HepG2 (cell line): Measurements from ENCODE around the gene INO80B. TPM values are rescaled to one million over a fixed set of nuclear protein-coding genes. Genes with fewer than 3 reads are reported as not detected.
A peak's percentile ranks its signal among the peaks of the same experiment; 100 is the strongest.

ENCODE experiments used
- AGO2 ChIP-seq: fragments of 200-400 bp; formaldehyde crosslinking; optimal IDR thresholded peaks from 2 replicates; pipeline ENCODE3; 2017; ENCODE audit warnings: mild to moderate bottlenecking, low read depth, low read length, moderate library complexity
- ATF5 ChIP-seq: sonication (generic); formaldehyde crosslinking; IDR thresholded peaks from 2 replicates; pipeline ENCODE4 v1.4.0; 2020; ENCODE audit warnings: mild to moderate bottlenecking, low read depth, missing genetic modification reagents
- CHD2 ChIP-seq: IDR thresholded peaks from 2 replicates; pipeline ENCODE4 v1.6.1; 2011; ENCODE audit warnings: low read depth, low read length, improper control_type of control experiment
- DBP ChIP-seq: sonication (generic); formaldehyde crosslinking; IDR thresholded peaks from 2 replicates; pipeline ENCODE4 v1.4.0; 2020; ENCODE audit warnings: missing genetic modification reagents; ENCODE audit errors: not compliant biosample characterization
- GATAD2A ChIP-seq: IDR thresholded peaks from 2 replicates; pipeline ENCODE4 v1.6.1; 2016
- MAZ ChIP-seq, 2 experiments: sonication (generic) in 1 of 2; formaldehyde crosslinking in 1 of 2; IDR thresholded peaks; 2 replicates each; pipeline versions ENCODE4 v1.5.0 to v1.6.1; 2012 to 2020; ENCODE audit warnings: low read depth in 2 of 2, mild to moderate bottlenecking in 2 of 2, borderline replicate concordance in 1 of 2, improper control_type of control experiment in 1 of 2, low read length in 1 of 2, missing genetic modification reagents in 1 of 2, moderate library complexity in 1 of 2
- MEIS2 ChIP-seq: sonication (generic); formaldehyde crosslinking; IDR thresholded peaks from 2 replicates; pipeline ENCODE4 v1.9.0; 2021; ENCODE audit warnings: mild to moderate bottlenecking, missing genetic modification reagents
- ZBTB20 ChIP-seq: sonication (generic); formaldehyde crosslinking; IDR thresholded peaks from 2 replicates; pipeline ENCODE4 v1.8.1; 2023; ENCODE audit warnings: missing genetic modification reagents, low read depth, mild to moderate bottlenecking, borderline replicate concordance
- ZC3H4 ChIP-seq: sonication (generic); formaldehyde crosslinking; IDR thresholded peaks from 2 replicates; pipeline ENCODE4 v1.4.0; 2020; ENCODE audit warnings: missing genetic modification reagents, borderline replicate concordance
- ZFP1 ChIP-seq: IDR thresholded peaks from 2 replicates; pipeline ENCODE4 v1.6.1; 2016
- ZNF263 ChIP-seq: sonication (generic); formaldehyde crosslinking; IDR thresholded peaks from 2 replicates; pipeline ENCODE4 v1.4.0; 2020; ENCODE audit warnings: missing genetic modification reagents
- ZNF431 ChIP-seq: sonication (generic); formaldehyde crosslinking; IDR thresholded peaks from 2 replicates; pipeline ENCODE4 v1.9.0; 2022; ENCODE audit warnings: missing genetic modification reagents, low read depth, mild to moderate bottlenecking, borderline replicate concordance
- ZNF687 ChIP-seq: sonication (generic); formaldehyde crosslinking; IDR thresholded peaks from 2 replicates; pipeline ENCODE4 v1.5.1; 2020; ENCODE audit warnings: mild to moderate bottlenecking, missing genetic modification reagents, moderate library complexity
- ZNF691 ChIP-seq: sonication (generic); formaldehyde crosslinking; IDR thresholded peaks from 2 replicates; pipeline ENCODE4 v1.4.0; 2020; ENCODE audit warnings: missing genetic modification reagents, low read depth, mild to moderate bottlenecking, borderline replicate concordance
- polyA plus RNA-seq, 8 experiments: library from polyadenylated mRNA; depleted of rRNA in 3 of 8; stranded (reverse) in 7 of 8; unstranded in 1 of 8; fragments of >200 nt; fragmentation: Illumina TruSeq in 4 of 8; extraction: Trizol in 4 of 8; gene quantifications; 2 replicates each; pipeline versions ENCODE4 v1.2.1 to v1.2.3, GENCODE V29; 2011 to 2016; ENCODE audit warnings: low read depth in 4 of 8, missing spikeins in 1 of 8, mixed read lengths in 1 of 8; ENCODE audit not compliant: insufficient read depth in 1 of 8
- total RNA-seq, 5 experiments: library from RNA; depleted of rRNA; stranded (reverse); fragments of >200 nt; fragmentation: Illumina TruSeq; extraction: Trizol; gene quantifications; 2 replicates each; pipeline ENCODE4 v1.2.3, GENCODE V29; 2016; ENCODE audit warnings: low read depth in 1 of 5
- TF ChIP-seq, protein P1 (sequence below): sonication (generic); formaldehyde crosslinking; IDR thresholded peaks from 2 replicates; pipeline ENCODE4 v1.4.0; 2020; ENCODE audit warnings: missing genetic modification reagents
- TF ChIP-seq, protein P2 (sequence below): sonication (generic); formaldehyde crosslinking; conservative IDR thresholded peaks from 2 replicates; pipeline ENCODE4 v1.8.0; 2022; ENCODE audit warnings: low read depth, missing genetic modification reagents

Gene INO80B
- total and polyA plus RNA-seq, 2 of the 13 experiments (the other 11 are each of a cell fraction or from before 2014, with no cell fraction given): 6.2 to 14.5 TPM

DNA sequence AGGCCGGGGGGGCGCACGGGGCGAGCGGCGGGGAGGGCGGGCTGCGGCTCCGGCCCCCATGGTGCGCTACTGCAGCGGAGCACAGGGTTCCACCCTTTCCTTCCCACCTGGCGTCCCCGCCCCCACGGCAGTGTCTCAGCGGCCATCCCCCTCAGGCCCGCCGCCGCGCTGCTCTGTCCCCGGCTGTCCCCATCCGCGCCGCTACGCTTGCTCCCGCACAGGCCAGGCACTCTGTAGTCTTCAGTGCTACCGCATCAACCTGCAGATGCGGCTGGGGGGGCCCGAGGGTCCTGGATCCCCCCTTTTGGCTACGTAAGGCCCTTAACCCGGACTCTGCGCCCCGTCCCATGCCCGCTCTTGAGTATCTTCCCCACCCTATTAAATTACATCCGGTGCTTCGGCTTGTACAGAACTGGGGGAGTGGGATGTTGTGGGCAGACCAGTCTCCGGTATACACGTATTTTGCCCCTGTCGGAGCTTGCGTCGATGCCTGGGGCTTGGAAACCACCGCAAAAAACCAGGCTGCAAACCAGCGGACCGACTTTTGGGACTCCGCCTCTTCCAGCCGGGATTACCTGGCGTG, 2.8 kb downstream of the INO80B start (continued):
- TF ChIP-seq, protein P1, sequence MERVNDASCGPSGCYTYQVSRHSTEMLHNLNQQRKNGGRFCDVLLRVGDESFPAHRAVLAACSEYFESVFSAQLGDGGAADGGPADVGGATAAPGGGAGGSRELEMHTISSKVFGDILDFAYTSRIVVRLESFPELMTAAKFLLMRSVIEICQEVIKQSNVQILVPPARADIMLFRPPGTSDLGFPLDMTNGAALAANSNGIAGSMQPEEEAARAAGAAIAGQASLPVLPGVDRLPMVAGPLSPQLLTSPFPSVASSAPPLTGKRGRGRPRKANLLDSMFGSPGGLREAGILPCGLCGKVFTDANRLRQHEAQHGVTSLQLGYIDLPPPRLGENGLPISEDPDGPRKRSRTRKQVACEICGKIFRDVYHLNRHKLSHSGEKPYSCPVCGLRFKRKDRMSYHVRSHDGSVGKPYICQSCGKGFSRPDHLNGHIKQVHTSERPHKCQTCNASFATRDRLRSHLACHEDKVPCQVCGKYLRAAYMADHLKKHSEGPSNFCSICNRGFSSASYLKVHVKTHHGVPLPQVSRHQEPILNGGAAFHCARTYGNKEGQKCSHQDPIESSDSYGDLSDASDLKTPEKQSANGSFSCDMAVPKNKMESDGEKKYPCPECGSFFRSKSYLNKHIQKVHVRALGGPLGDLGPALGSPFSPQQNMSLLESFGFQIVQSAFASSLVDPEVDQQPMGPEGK (CRISPR knock-in tag): peak; percentile 97
- TF ChIP-seq, protein P2, sequence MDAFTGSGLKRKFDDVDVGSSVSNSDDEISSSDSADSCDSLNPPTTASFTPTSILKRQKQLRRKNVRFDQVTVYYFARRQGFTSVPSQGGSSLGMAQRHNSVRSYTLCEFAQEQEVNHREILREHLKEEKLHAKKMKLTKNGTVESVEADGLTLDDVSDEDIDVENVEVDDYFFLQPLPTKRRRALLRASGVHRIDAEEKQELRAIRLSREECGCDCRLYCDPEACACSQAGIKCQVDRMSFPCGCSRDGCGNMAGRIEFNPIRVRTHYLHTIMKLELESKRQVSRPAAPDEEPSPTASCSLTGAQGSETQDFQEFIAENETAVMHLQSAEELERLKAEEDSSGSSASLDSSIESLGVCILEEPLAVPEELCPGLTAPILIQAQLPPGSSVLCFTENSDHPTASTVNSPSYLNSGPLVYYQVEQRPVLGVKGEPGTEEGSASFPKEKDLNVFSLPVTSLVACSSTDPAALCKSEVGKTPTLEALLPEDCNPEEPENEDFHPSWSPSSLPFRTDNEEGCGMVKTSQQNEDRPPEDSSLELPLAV: no peak
- TF ChIP-seq ZC3H4 (CRISPR knock-in tag): peak; percentile 62; the same call in 1 of the 2 replicates
- no peak for TF ChIP-seq ZNF431
- peak; percentile 93 for TF ChIP-seq MEIS2 (CRISPR knock-in tag)
- no peak for TF ChIP-seq ATF5 (CRISPR knock-in tag)
- TF ChIP-seq ZNF687 (CRISPR knock-in tag): peak; percentile 88
- peak; percentile 3; the same call in 1 of the 2 replicates for TF ChIP-seq MAZ (IDR thresholded peaks at IDR 0.05; ENCODE audit: borderline replicate concordance, low read depth, low read length)
- TF ChIP-seq MAZ (CRISPR knock-in tag; IDR thresholded peaks at IDR 0.05; ENCODE audit: low read depth): no peak; the same call in 1 of the 2 replicates
- peak; percentile 81; the same call in 1 of the 2 replicates for TF ChIP-seq ZBTB20 (CRISPR knock-in tag)
- TF ChIP-seq CHD2: peak; percentile 53; the same call in 1 of the 2 replicates
- TF ChIP-seq ZNF263: peak; percentile 60; the same call in 1 of the 2 replicates
- peak; percentile 33; the same call in 1 of the 2 replicates for TF ChIP-seq GATAD2A (CRISPR knock-in tag)
- TF ChIP-seq AGO2: peak; percentile 88
- no peak for TF ChIP-seq DBP
- no peak for TF ChIP-seq ZFP1 (CRISPR knock-in tag)
- peak; percentile 63; the same call in 1 of the 2 replicates for TF ChIP-seq ZNF691 (CRISPR knock-in tag)
